Stimulated activated CD4-positive, alpha-beta T cell treated with anti-CD3 and anti-CD28 coated beads, Interleukin-1b, Interleukin-23, amount 100 ng/mL, for 4 hours (primary cell): Measurements from ENCODE around the gene JTB.
A peak's percentile ranks its signal among the peaks of the same experiment; 100 is the strongest.
"Not testable (repeated sequence)": the region's sequence is repeated elsewhere in the genome, so short reads cannot be mapped to it uniquely, and the experiment has no call there.

ENCODE experiments used
- DNase-seq, 2 donors: peaks; one replicate each; pipeline ENCODE4 v3.0.0-alpha.2; 2020; ENCODE audit warnings: low read depth in 2 of 2

Gene JTB

DNA sequence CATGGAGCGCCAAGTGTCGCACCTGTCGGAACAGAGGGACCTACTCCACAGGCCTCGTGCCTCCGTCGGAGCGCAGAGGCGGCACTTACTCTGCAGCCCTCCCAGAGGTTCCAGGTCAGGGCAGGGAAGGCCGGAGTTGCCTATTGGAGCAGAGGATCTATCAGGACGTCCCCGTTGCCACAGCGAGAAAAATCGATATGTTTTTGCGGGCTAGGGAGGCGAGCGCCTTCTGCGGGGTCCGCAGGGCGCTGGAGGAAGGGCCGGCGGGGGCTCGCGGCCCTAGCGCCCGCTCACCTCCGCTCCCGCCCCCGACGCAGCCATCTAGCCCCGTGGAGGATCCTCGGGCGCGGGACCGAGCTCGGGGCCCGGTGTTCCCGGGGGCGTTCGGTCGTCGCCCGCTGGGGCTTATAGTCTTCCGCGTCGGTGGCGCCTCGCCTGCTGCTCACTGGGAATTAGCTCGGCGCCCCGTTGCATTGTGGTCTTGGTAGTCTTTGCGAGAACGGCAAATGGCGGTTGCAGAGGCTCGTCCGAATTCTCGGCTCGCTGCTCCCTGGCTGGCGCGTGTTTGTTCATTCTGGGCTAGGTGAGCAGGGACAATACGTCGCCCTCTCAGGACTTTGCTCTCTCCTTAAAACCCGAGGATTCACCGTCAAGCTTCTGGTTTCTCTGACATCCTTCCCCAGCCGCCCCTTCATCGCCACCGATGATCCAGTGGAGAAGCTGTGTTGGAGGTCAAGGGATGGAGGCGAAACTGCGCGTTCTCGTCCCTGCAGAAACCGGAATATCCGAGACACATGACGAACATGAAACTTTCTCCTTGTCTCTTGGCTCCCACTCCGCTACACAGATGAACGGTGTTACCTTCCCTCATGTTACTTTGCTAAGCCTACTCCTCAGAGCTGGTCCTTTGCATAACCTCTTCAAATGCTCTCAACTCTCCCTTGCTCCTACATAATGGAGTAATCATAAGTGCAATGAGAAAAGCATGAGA lies at the start of gene JTB:
Gene JTB (minus strand): TSS at position 425 of the 991 bp plus-strand sequence. CDS start 422 bp downstream, at position 3.
- DNase-seq: peak; percentile 79 to 83

DNA sequence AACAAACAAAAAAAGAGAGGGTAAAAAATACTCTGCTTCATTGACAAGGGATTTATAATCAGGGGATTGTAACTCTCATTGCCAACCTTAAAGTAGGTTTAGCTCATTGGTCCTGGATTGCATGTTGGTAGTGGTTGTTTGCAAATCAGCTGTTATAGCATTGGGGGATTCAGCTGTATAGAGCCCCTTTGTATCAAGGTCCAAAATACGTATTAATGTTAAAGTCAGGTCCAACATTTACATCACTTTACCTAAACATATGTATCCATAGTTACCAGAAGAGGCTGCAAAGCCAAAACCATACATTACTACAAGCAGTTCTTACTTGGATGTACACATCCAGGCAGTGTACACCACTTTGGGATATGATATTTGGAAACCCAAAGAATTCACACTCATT lies 42.5 kb upstream of the JTB start:
- DNase-seq: no peak

DNA sequence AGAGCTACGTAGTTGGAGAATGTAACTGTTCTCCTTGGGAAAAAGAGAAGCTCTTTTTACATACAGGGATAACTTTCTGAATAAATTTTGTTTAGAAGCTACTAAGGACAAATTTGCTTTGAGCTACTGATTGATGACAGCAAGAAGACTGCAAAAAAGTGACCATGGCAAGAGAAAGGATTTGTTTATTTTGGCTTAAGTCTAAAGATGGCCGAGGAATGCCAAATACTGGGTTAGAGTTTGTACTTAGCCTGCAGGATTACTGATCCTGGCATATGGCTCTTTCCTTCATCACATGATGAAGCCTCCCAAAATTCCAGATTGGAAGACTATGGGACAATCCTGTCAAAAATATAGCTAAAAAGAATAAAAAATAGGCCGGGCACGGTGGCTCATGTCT lies 41.8 kb upstream of the JTB start:
- DNase-seq: no peak

DNA sequence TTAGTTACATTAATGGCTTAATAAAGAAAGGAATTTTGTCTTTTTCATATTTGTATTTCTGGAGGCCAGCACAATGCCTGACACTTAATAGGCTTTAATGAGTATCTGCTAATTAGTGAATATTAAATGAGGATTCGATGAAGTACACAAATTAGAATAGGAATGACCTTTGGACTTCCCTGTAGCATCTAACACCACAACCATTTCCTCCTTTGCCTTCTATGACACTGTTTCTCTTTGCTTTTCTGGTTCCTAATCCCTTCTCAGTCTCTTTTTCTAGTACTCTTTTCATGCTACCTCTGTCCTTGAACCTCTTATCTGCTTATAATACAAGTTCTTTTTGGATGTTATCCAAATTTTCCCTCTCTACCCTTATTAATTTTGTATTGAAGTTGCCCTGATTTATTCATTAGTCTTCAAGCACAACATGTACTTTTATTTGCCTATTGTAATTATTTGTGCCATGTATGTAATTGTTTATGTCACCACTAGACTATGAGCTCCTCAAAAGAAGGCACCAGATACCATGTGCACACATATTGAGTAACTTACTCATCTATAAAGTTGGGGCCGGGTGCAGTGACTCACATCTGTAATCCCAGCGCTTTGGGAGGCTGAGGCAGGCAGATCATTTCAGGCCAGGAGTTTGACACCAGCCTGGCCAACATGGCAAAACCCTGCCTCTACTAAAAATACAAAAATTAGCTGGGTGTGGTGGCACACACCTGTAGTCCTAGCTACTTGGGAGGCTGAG lies 36.9 kb upstream of the JTB start:
- DNase-seq: no peak

DNA sequence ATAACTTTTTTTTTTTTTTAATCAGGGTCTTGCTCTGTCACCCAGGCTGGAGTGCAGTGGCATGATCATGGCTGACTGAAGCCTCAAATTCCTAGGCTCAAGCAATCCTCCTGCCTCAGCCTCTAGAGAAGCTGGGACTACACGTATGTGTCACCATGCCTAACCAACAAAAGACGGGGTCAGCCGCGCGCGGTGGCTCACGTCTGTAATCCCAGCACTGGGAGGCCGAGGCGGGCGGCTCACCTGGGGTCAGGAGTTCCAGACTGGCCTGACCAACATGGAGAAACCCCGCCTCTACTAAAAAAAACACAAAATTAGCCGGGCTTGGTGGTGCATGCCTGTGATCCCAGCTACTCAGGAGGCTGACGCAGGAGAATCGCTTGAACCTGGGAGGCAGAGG lies 35.1 kb upstream of the JTB start:
- DNase-seq: not testable (repeated sequence)

DNA sequence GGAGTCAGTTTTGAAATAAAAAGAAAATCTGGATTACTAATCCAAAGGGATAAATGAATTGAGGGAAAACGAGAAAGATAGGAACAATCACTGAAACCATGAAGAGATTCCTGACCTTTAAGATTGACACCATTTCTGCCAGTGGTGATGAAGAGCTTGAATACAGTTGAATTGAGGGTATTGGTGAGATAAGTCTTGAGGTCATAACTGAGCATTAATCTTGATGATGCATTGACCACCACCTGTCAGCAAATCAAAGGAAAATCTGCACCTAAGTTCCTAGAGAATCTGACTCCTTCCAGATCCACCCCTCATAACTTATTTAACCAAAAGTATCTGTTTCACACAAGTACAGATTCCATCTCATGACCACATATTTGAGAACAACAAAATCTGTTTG lies 34.7 kb upstream of the JTB start:
- DNase-seq: no peak

DNA sequence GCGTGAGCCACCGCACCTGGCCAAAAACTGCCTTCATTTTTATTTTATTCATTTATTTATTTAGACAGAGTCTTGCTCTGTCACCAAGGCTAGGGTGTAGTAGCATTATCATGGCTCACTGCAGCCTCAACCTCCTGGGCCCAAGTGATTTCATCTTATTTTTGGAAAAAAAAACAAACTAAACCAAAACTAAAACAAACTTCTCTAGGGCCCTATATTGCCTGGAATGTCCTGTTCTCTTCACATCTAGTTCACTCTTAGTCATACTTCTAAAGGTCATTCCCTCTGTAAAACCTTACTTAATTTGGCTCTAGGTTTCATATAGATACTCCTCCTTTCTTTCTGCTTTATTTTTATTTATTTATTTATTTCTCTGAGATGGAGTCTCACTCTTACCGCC lies 28.7 kb upstream of the JTB start:
- no peak for DNase-seq

DNA sequence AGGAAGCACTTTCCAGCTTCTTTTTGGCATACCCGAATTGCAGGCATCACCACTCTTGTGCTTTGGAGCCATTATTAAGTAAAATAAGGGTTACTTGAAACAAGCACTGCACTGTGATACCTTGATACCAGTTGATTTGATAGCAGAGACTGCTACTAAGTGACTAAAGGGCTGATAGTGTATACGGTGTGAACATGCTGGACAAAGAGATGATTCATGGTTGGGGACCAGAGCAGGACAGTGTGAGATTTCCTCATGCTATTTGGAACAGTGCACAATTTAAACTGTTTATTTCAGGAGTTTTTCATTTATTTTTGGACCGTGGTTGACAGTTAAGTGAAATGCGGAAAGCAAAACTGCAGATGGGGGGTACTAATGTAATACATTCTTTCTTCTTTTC lies 22.9 kb upstream of the JTB start:
- DNase-seq: no peak

DNA sequence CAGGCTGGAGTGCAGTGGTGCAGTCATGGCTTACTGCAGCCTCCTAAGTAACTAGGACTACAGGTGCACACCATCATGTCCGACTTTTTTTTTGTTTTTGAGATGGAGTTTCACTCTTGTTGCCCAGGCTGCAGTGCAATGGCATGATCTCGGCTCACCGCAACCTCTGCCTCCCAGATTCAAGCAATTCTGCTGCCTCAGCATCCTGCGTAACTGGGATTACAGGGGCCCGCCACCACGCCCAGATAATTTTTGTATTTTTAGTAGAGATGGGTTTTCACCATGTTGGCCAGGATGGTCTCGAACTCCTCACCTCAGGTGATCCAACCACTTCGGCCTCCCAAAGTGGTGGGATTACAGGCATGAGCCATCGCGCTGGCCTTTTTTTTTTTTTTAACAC lies 19.4 kb upstream of the JTB start:
- not testable (repeated sequence) for DNase-seq

DNA sequence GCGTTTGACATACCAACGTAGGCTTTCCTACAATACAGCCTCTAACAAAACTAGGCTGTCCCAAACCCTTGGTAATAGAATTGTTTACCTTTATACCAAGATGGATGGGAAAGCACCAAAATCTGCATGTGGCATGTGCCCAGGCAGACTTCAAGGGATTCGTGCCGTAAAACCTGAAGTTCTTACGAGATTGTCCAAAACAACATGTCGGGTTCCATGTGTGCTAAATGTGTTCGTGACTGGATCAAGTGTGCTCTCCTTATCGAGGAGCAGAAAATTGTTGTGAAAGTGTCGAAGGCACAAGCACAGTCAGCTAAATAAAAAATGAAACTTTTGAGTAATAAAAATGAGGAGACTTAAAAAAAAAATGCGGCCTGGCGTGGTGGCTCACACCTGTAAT lies 18.2 kb upstream of the JTB start:
- no peak for DNase-seq

DNA sequence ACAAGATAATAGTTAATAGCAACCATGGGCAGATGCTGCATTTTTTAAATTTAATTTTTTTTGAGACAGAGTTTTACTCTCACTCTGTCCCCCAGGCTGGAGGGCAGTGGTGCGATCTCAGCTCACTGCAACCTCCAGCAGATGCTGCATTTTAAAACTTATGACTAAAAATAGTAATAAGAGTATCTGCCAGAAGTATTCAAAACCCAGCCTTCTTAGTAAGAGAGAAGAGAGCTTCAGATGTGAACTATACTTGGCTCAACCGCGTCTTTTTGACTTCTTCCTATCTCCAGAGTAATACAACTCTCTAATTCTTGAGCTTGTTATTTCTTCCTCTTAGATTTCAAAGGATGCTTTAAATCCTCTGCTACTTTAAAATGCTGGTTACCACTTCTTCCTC lies 17.7 kb upstream of the JTB start:
- no peak for DNase-seq

DNA sequence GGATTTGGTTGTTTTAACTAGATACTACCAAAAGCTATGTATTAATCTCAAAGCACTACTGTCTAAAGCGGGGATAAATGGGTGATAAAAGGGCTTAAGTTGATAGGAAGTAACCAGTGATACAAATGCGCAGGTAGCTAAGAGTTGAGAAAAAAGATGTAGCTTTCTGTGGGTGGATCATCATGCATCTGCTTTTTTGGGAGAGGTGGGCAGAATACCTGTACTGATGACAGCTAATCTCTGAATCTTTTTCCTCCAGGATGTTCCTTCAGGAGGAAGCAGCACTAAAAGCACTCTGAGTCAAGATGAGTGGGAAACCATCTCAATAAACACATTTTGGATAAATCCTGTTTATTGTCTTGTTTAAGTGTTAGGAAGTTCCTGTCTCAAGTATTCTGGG lies 14.3 kb upstream of the JTB start:
- DNase-seq: no peak

DNA sequence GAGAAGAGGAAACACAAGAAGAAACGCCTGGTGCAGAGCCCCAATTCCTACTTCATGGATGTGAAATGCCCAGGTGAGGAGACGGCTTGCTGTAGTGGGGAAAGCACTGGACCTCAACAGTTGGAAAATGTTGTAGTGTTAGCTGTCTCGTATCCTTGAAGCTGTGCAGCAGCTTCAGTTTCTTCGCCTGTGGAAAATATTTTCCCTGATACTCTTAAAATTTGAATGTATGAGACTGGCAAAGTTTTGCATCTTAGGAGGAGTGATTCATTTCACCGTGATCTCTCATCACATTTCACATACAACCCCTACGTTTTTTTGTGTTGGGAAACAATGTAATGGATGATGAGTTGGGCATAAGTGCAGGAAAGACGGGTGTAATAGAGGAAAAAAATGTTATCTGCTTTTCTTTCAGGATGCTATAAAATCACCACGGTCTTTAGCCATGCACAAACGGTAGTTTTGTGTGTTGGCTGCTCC lies 13.7 kb upstream of the JTB start:
- DNase-seq: no peak

DNA sequence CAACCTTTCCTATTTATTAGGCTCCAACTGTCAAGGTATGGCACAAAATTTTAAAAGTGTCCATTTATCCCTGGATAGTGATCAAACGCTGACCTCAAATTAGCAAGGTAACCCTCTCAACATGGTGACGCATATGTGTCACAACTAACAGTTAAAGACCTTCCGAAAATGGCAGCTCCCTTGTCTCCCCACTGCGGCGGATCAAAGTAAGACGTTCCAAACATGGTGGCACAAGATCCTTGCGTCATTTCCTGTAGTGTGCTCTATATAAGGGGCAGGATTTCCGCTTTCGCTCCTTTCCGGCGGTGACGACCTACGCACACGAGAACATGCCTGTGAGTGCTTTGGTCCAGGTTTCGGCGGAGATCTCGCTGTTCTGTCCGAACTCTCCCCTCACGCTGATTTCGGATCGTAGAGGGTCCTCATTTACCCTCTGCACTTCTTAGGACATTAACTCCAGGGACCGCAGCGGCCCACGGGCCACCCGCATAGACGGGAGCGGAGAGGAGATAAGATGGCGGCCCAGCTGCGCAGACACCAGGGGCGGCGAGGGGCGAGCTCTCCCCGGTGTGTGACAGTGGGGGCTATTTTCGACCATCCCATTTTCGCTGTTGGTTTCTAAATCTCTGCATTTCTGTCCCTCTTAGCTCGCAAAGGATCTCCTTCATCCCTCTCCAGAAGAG lies 13.1 kb upstream of the JTB start, which contains the start of gene RPS27:
Gene RPS27 (plus strand): TSS at position 295 of the 683 bp plus-strand sequence. CDS start 35 bp downstream, at position 330.
- DNase-seq: peak; percentile 57 to 86

DNA sequence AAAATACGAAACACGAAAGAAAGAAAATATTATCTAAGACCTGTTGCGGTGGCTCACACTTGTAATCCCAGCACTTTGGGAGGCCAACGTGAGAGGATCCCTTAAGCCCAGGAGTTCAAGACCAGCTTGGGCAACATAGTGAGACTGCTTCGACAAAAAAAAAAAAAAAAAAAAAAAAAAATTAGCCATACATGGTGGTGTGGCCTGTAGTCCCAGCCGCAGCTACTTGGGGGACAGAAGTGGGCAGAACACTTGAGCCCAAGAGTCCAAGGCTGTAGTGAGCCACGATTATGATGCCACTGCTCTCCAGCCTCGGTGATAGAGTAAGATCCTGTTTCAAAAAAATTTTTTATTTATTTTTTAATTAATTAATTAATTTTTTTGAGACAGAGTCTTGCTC lies 10.1 kb upstream of the JTB start:
- DNase-seq: no peak

DNA sequence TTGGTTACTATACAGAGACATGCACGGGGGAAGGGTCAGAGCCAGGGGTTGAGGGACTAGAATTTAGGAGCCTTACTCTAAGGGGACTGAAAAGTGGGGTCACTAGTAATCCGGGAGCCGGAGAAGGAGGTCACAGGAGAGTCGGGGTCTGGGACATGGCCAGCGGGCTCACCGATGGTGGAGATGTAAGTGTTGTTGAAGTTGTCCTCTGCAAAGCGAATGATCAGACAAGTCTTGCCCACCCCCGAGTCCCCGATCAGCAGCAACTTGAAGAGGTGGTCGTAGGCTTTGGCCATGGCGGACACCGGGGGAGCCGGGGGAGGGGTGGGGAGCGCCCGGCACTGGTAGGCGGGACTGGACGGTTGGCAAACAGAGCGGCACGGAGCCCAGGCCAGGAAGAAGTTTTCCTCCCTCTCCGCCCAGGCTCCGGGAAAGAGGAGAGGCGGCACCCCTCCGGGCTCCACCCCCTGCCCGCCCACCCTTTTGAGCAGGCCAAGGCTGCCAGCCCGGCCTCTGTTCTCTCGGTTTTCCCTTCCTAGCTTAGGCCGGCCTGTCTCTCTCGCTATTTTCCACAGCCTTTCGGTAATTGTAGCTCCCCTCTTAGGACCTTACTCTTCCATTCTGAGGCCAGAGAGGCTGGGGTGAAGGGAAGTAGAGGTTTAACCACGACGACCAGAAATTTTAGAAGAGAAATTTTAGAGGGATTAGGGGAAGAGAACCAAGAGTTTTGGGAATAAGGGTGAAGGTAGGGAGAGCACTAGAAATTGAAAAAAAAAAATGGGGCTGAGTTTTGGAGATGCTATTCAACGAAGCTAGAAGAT lies 8.7 kb upstream of the JTB start, which contains the start of gene RAB13:
Gene RAB13 (minus strand): TSS at position 399 of the 821 bp plus-strand sequence. CDS start 103 bp downstream, at position 296.
- no peak for DNase-seq

DNA sequence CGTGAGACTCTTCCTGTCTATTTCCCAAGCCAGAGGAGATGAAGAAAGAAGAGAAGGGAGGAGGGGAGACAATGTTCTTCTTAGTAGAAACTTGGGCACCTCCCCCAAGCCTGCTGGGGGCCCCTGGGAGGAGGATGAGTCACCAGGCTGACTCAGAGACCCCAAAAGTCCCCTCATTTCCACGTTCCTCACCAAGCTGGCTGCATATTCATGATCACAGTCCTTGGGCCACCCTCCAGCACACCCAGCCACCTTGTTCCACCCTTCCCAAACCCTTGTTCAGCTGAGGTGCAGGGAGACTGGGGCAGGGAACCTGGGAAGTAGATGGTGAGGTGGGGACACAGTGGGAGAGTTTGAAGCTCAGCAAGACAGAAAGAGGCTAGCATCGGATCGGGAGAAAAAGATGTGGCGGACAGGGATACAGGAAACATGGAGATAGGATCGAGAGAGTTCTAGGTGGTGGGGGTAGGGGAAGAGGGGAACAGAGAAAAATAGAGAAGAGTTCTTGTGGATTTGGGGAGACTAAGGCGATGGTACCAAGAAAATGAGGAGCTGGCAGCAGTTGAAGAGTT lies 8.0 kb upstream of the JTB start:
- peak in 1 of 2 donors; percentile 42 for DNase-seq

DNA sequence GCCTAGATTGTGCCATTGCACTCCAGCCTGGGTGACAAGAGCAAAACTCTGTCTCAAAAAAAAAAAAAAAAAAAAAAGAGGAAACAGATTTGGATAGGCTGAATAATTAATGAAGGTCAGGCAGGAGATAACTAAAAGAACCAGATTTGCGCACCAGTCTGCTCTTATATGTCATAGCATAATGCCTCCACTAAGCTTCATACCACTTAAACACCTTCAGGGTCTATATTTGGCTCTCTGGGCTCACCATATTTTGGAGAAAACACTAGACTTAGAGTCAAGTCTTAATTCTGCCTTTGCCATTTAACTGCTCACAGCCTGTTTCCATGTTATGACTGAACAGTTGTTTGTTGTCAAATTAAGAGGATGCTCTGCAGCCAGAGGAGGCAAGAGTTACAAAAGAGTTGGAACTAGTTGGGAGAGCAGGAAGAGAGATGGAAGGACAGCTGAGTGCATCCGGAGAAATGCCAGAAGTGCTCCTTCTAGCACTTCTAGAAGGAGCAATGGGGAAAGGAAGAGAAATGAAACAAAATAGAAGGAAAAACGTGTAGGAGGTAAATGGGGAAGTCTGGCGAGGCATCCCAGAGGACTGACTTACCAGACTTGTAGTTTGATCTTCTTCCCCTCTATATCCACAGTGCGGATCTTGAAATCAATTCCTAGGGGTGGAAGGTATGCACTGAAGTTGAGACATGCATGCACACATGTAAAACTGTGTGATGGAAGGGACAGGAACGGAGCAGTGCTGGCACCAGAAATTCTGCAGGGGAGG lies 6.8 kb upstream of the JTB start:
- no peak for DNase-seq

DNA sequence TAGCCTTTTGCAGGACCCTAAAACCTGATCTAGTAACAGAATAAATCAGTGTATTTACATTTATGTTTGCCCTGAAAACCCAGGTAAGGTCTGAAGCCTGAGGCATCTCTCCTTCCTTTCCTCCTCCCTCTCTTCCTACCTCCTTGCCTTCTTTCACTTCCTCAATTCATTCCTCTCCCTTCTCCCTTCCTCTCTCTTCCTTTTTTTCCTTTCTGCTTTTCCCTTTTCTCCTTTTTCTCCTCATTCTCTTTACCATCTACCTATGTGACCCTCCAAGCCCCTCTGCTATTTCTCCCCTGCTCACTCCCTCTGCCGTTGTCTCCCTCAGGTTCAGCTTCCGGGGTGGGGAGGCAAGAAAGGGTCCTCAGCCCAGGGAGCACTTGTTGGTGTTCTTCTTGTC lies 4.3 kb upstream of the JTB start:
- DNase-seq: not testable (repeated sequence)

DNA sequence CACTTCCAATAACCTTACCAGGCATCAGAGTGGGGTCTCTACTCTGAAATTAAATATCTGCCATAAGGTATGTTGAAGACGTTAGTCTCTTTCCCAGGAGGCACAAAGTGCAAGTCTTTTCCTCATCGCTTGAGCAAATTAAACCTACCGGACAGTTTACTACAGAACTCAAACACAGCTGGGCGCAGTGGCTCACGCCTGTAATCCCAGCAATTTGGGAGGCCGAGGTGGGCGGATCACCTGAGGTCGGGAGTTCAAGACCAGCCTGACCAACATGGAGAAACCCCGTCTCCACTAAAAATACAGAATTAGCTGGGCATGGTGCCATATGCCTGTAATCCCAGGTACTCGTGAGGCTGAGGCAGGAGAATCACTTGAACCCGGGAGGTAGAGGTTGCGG lies 1.6 kb upstream of the JTB start:
- DNase-seq: not testable (repeated sequence)
